GM13977 (cell line): ENCODE data around the gene RNF175.
"Not testable (repeated sequence)": the region's sequence is repeated elsewhere in the genome, so short reads cannot be mapped to it uniquely, and the experiment has no call there.

Source experiments
- DNase-seq: peaks from one replicate; pipeline ENCODE4 v3.0.0; 2012; ENCODE audit warnings: low spot score
- CTCF ChIP-seq: IDR thresholded peaks from 2 replicates; pipeline ENCODE4 v1.5.1; 2012; ENCODE audit warnings: mild to moderate bottlenecking, control low read depth; ENCODE audit not compliant: insufficient read depth; ENCODE audit errors: extremely low read depth, missing control alignments
- in situ Hi-C: fragments of 300-500 bp; cut with MboI; formaldehyde crosslinking; loops from one replicate; pipeline ENCODE4 v1.12.0; 2022; ENCODE audit warnings: low sequenced_read_pairs, low pct_unique_long_range_greater_than_20kb, mixed read lengths, inconsistent platforms; ENCODE audit not compliant: unreplicated experiment

Gene RNF175

GRCh38 chr4:153676984-153677383 lies 82.8 kb downstream of the RNF175 start:
- no peak for TF ChIP-seq CTCF

DNA sequence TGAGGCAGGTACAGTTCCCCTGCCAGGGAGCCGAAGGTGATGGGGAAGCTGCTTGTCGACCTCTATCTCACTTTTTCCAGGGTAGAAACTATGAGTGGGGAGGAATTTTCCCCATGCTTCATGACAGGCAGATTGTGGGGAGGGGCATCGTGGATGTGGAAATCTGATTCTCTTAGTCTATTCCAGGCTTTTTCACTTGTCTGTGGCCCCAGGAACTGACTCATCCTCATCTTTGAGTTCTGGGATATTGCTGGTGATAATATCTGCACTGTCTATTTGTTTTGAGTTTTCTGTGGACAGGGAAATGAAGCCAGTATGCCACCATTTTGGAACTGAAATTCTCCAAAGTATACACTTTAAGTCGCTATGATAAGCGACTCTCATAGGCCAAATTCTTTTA lies 83.3 kb downstream of the RNF175 start:
- DNase-seq: no peak
- no peak for TF ChIP-seq CTCF
- in situ Hi-C loops: no loop called here

More at GRCh38 chr4:153676984-153677383, 82.8 kb downstream of the RNF175 start:
- in situ Hi-C loops: no loop called here
- DNase-seq: no peak

GRCh38 chr4:153669838-153670237 lies 90.0 kb downstream of the RNF175 start:
- in situ Hi-C loops: no loop called here
- TF ChIP-seq CTCF: no peak
- no peak for DNase-seq

DNA sequence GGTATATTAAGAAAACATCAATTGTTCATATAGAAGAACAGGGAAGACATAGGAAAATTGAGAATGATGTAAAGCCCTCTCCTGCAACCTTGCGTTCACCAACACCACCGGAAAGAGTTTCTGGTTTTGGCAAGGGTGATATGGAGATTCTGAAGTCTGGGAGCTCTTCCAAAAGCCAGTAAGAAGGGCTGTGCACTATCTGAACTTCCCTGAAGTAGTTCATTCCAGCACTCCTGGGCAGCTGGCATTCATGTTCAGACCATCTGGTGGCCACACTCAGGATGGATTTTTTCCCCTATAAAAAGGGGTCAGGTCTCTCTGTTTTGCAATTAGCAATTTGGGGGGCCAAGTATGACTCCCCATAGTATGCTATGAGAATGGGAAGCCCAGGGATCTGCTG lies 91.2 kb downstream of the RNF175 start:
- no peak for DNase-seq
- no peak for TF ChIP-seq CTCF
- in situ Hi-C loops: no loop called here

GRCh38 chr4:153666505-153666904 lies 93.3 kb downstream of the RNF175 start:
- in situ Hi-C loops, DNase-seq: not testable (repeated sequence)

GRCh38 chr4:153663667-153664066 lies 96.2 kb downstream of the RNF175 start:
- in situ Hi-C loops: no loop called here
- TF ChIP-seq CTCF: no peak
- no peak for DNase-seq

DNA sequence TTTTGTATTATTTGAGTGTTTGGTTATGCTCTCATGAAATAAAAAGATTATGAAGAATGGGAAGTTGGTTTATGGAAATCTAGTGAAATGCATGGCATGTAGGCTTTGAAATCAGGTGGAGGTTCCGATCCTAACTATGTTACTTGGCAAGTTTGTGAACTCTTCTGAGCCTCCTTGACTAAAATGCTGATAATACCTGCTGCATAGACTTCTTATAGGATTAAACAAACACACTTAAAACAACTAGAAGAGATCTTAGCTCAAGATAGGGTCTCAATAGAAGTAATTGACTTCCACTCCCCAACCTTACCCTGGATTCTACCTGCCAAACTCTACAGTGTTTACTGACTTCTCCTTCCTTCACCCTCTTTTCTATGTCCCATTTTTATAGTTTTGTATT lies 97.9 kb downstream of the RNF175 start:
- TF ChIP-seq CTCF: no peak
- no peak for DNase-seq
- in situ Hi-C loops: no loop called here
